Right lung (tissue), 5 donors: ENCODE measurements around the gene LIFR. TPM values are rescaled to one million over a fixed set of nuclear protein-coding genes. Genes with fewer than 3 reads are reported as not detected.
A peak's percentile ranks its signal among the peaks of the same experiment; 100 is the strongest.
"Not testable (repeated sequence)": the region's sequence is repeated elsewhere in the genome, so short reads cannot be mapped to it uniquely, and the experiment has no call there.

Experiments
- DNase-seq, 2 donors: peaks; one replicate each; pipeline ENCODE4 v3.0.0-alpha.2; 2013
- polyA plus RNA-seq, 5 donors: library from polyadenylated mRNA; unstranded; fragments of 120-200 nt; gene quantifications; one replicate each; pipeline versions ENCODE4 v1.2.1 to v1.2.3, GENCODE V29; 2013; ENCODE audit warnings: inconsistent platforms in 1 of 5, low replicate concordance in 1 of 5; ENCODE audit not compliant: insufficient read length in 5 of 5, insufficient read depth in 1 of 5

Gene LIFR
- polyA plus RNA-seq, 5 donors, result 113 to 233 (median 193) TPM

GRCh38 chr5:38585816-38586215 is 29.4 kb upstream of the LIFR start:
- DNase-seq, result no peak

GRCh38 chr5:38583500-38583899 is 27.1 kb upstream of the LIFR start:
- DNase-seq, result no peak

GRCh38 chr5:38582975-38583319 is 26.5 kb upstream of the LIFR start:
- DNase-seq, result no peak

- DNase-seq, result no peak
Measured at GRCh38 chr5:38582293-38582974, 26.0 kb upstream of the LIFR start.

GRCh38 chr5:38581597-38581996 is 25.2 kb upstream of the LIFR start:
- no peak for DNase-seq

GRCh38 chr5:38579105-38579504 is 22.7 kb upstream of the LIFR start:
- no peak for DNase-seq

GRCh38 chr5:38576961-38577684 is 20.7 kb upstream of the LIFR start:
- no peak for DNase-seq

- DNase-seq, result peak in 1 of 2 donors; percentile 64
Measured at GRCh38 chr5:38576442-38576841, 20.0 kb upstream of the LIFR start.

GRCh38 chr5:38575476-38575875 is 19.0 kb upstream of the LIFR start:
- DNase-seq, result no peak

GRCh38 chr5:38574009-38574408 is 17.6 kb upstream of the LIFR start:
- DNase-seq, result no peak

- no peak for DNase-seq
Measured at GRCh38 chr5:38573521-38573920, 17.1 kb upstream of the LIFR start.

- DNase-seq, result no peak
Measured at GRCh38 chr5:38569180-38569579, 12.7 kb upstream of the LIFR start.

- DNase-seq, result not testable (repeated sequence)
Measured at GRCh38 chr5:38567306-38567705, 10.9 kb upstream of the LIFR start.

- DNase-seq, result no peak
Measured at GRCh38 chr5:38563624-38564023, 7.2 kb upstream of the LIFR start.

- no peak for DNase-seq
Measured at GRCh38 chr5:38562444-38563210, 6.2 kb upstream of the LIFR start.

- no peak for DNase-seq
Measured at GRCh38 chr5:38559428-38559827, 3.0 kb upstream of the LIFR start.

GRCh38 chr5:38557792-38558191 is 1.3 kb upstream of the LIFR start:
- DNase-seq, result no peak

- DNase-seq, result no peak
Measured at GRCh38 chr5:38557308-38557710, 863 bp upstream of the LIFR start.

- DNase-seq, result no peak
Measured at GRCh38 chr5:38556088-38556598, 303 bp downstream of the LIFR start.

GRCh38 chr5:38555354-38556087 is 925 bp downstream of the LIFR start:
- no peak for DNase-seq

- DNase-seq, result no peak
Measured at GRCh38 chr5:38554861-38555260, 1.6 kb downstream of the LIFR start.

- DNase-seq, result no peak
Measured at GRCh38 chr5:38554403-38554802, 2.0 kb downstream of the LIFR start.
